Thyroid gland (tissue), 4 donors: ENCODE measurements around the gene ZNF678. TPM values are rescaled to one million over a fixed set of nuclear protein-coding genes. Genes with fewer than 3 reads are reported as not detected.

Experiments
- DNase-seq, 2 donors: peaks; one replicate each; pipeline ENCODE4 v3.0.0-alpha.2; 2019
- H3K27ac ChIP-seq, 3 donors: fragments of 200-600 bp; sonication (generic); 1 replicate in 2 of 3; 2 replicates in 1 of 3; pipeline ENCODE4 v1.5.1; 2016 to 2019; ENCODE audit warnings: mild to moderate bottlenecking in 1 of 3, moderate library complexity in 1 of 3
- H3K27me3 ChIP-seq: fragments of 200-600 bp; sonication (generic); one replicate; pipeline ENCODE4 v1.5.1; 2019
- H3K36me3 ChIP-seq, 2 donors: fragments of 200-600 bp; sonication (generic); one replicate each; pipeline ENCODE4 v1.5.1; 2016 to 2019
- H3K4me1 ChIP-seq, 2 donors: fragments of 200-600 bp; sonication (generic); one replicate each; pipeline ENCODE4 v1.5.1; 2017 to 2019
- H3K4me3 ChIP-seq, 3 donors: fragments of 200-600 bp; sonication (generic); replicated peaks in 1 of 3; 1 replicate in 2 of 3; 2 replicates in 1 of 3; pipeline ENCODE4 v1.5.1; 2016; ENCODE audit warnings: mild to moderate bottlenecking in 1 of 3
- H3K9me3 ChIP-seq: fragments of 200-600 bp; sonication (generic); one replicate; pipeline ENCODE4 v1.5.1; 2017
- POLR2A ChIP-seq, 2 donors: fragments of 450-650 bp; IDR thresholded peaks; one replicate each; pipeline ENCODE4 v1.6.1; 2017; ENCODE audit warnings: antibody characterized with exemption in 2 of 2, mild to moderate bottlenecking in 2 of 2, moderate library complexity in 1 of 2
- WGBS, 2 donors: methylation state at CpG; one replicate each; pipeline ENCODE4 v1.1.5; 2017; 5-methylcytosine and 5-hydroxymethylcytosine counted together
- intact Hi-C: fragments of 100-400 bp; cut with DNase I; formaldehyde crosslinking; loops from one replicate; pipeline ENCODE4 v1.15.1; 2023
- total RNA-seq, 4 donors: library from RNA; depleted of rRNA; stranded (reverse); fragments of >200 nt; gene quantifications; one replicate each; pipeline ENCODE4 v1.2.3, GENCODE V29; 2016
- TF ChIP-seq, protein P1 (sequence below), 6 experiments: fragments of 200-600 bp in 3 of 6; fragments of 450-650 bp in 3 of 6; sonication (generic) in 3 of 6; IDR thresholded peaks; one replicate each; pipeline ENCODE4 v1.5.1; 2016 to 2019; ENCODE audit warnings: antibody characterized with exemption in 6 of 6, mild to moderate bottlenecking in 2 of 6, inconsistent platforms in 1 of 6, moderate library complexity in 1 of 6

Gene ZNF678
- total RNA-seq, 4 donors from 2014 or later, result 15.9 to 35.4 (median 23.9) TPM

GRCh38 chr1:227560393-227561173 is 2.8 kb upstream of the ZNF678 start:
- WGBS, 2 donors, result 52 to 54% methylated on average over 38 to 46 of the region's 57 CpGs
- TF ChIP-seq POLR2A (IDR thresholded peaks at IDR 0.05), result no peak
- TF ChIP-seq, protein P1, sequence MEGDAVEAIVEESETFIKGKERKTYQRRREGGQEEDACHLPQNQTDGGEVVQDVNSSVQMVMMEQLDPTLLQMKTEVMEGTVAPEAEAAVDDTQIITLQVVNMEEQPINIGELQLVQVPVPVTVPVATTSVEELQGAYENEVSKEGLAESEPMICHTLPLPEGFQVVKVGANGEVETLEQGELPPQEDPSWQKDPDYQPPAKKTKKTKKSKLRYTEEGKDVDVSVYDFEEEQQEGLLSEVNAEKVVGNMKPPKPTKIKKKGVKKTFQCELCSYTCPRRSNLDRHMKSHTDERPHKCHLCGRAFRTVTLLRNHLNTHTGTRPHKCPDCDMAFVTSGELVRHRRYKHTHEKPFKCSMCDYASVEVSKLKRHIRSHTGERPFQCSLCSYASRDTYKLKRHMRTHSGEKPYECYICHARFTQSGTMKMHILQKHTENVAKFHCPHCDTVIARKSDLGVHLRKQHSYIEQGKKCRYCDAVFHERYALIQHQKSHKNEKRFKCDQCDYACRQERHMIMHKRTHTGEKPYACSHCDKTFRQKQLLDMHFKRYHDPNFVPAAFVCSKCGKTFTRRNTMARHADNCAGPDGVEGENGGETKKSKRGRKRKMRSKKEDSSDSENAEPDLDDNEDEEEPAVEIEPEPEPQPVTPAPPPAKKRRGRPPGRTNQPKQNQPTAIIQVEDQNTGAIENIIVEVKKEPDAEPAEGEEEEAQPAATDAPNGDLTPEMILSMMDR (IDR thresholded peaks at IDR 0.05), result no peak

GRCh38 chr1:227561241-227561907 is 2.0 kb upstream of the ZNF678 start:
- DNase-seq, result no peak
- 61 to 64% methylated on average over 30 to 41 of the region's 43 CpGs for WGBS, 2 donors
- intact Hi-C loops, result no loop called here

More at GRCh38 chr1:227560393-227561173, 2.8 kb upstream of the ZNF678 start:
- H3K4me1 ChIP-seq, result peaks cover 0 to 16% of the 10 kb centered on the region in 2 donors
- no peaks in the 10 kb centered on the region for H3K27me3 ChIP-seq
- no peak for DNase-seq
- intact Hi-C loops, result no loop called here
- H3K27ac ChIP-seq, result no peak overlapping the region
- H3K4me3 ChIP-seq, result no peak overlapping the region
- H3K9me3 ChIP-seq, result no peaks in the 10 kb centered on the region
- no peaks in the 10 kb centered on the region for H3K36me3 ChIP-seq

GRCh38 chr1:227562037-227562436 is 1.3 kb upstream of the ZNF678 start:
- Histone ChIP-seq H3K9me3 (no peaks in the 10 kb centered on the region), H3K27me3 (no peaks in the 10 kb centered on the region), H3K36me3 (no peaks in the 10 kb centered on the region), H3K27ac (no peak overlapping the region), H3K4me3 (no peak overlapping the region), H3K4me1 (peaks cover 0 to 16% of the 10 kb centered on the region in 2 donors)
- intact Hi-C loops, result no loop called here
- DNase-seq, result no peak
- WGBS, 2 donors, result 77 to 83% methylated on average over 6 of the region's 6 CpGs
- TF ChIP-seq POLR2A (IDR thresholded peaks at IDR 0.05), result no peak
- TF ChIP-seq, protein P1 (IDR thresholded peaks at IDR 0.05), result no peak

More at GRCh38 chr1:227561241-227561907, 2.0 kb upstream of the ZNF678 start:
- Histone ChIP-seq H3K27me3 (no peaks in the 10 kb centered on the region), H3K27ac (no peak overlapping the region), H3K36me3 (no peaks in the 10 kb centered on the region), H3K4me3 (no peak overlapping the region), H3K9me3 (no peaks in the 10 kb centered on the region), H3K4me1 (peaks cover 0 to 16% of the 10 kb centered on the region in 2 donors)
- TF ChIP-seq POLR2A (IDR thresholded peaks at IDR 0.05), result no peak
- TF ChIP-seq, protein P1 (IDR thresholded peaks at IDR 0.05), result no peak

GRCh38 chr1:227562933-227563323 is 428 bp upstream of the ZNF678 start:
- Histone ChIP-seq H3K36me3 (no peaks in the 10 kb centered on the region), H3K27ac (peak overlapping the region in 1 of 3 donors; percentile 88), H3K4me1 (peaks cover 1 to 18% of the 10 kb centered on the region in 2 donors), H3K27me3 (no peaks in the 10 kb centered on the region), H3K4me3 (no peak overlapping the region), H3K9me3 (no peaks in the 10 kb centered on the region)
- intact Hi-C loops, result no loop called here
- 91 to 92% methylated on average over 10 of the region's 10 CpGs for WGBS, 2 donors
- no peak for DNase-seq
- TF ChIP-seq, protein P1 (IDR thresholded peaks at IDR 0.05), result no peak

DNA sequence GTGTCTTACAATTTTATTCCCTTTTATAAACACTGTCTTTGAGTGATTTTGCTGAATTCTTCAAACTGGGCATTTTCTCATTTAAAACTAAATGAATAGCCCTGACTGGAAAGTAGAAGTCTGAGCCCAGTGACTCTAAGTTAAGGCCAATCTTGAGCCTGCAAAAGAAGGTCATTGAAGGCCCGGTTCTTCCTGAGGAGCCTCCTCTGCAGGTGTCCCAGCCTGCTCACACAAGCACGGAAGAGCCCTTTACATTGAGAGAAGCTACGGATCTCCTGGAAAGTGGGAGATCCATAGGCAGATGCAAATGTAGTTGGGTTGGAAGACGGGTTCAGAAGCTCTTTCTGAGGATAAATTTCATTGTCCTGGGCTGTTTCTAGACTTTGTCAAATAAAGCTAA is 3.9 kb downstream of the ZNF678 start:
- Histone ChIP-seq H3K27ac (no peak overlapping the region), H3K4me3 (no peak overlapping the region), H3K4me1 (peaks cover 15 to 17% of the 10 kb centered on the region in 2 donors), H3K27me3 (no peaks in the 10 kb centered on the region), H3K9me3 (no peaks in the 10 kb centered on the region), H3K36me3 (no peaks in the 10 kb centered on the region)
- no peak for DNase-seq
- TF ChIP-seq, protein P1 (IDR thresholded peaks at IDR 0.05), result no peak
- no peak for TF ChIP-seq POLR2A (IDR thresholded peaks at IDR 0.05)
- intact Hi-C loops, result no loop called here
- WGBS, 2 donors, result 86 to 88% methylated on average over 4 of the region's 4 CpGs
